Nephron (organoid): Measurements from ENCODE around the gene FMC1.
A peak's percentile ranks its signal among the peaks of the same experiment; 100 is the strongest.
"Not testable (repeated sequence)": the region's sequence is repeated elsewhere in the genome, so short reads cannot be mapped to it uniquely, and the experiment has no call there.

Experiments used
- H3K27ac Mint-ChIP-seq, 3 experiments: 2 replicates each; pipeline ENCODE4 v1.8.0; 2020; ENCODE audit warnings: mixed read lengths in 3 of 3, mild to moderate bottlenecking in 2 of 3, moderate library complexity in 1 of 3
- H3K27me3 Mint-ChIP-seq: 2 replicates; pipeline ENCODE4 v1.8.0; 2021; ENCODE audit warnings: low read depth, mild to moderate bottlenecking, moderate library complexity, mixed read lengths
- H3K36me3 Mint-ChIP-seq: 2 replicates; pipeline ENCODE4 v1.8.0; 2020; ENCODE audit warnings: low read depth, mixed read lengths
- H3K4me1 Mint-ChIP-seq: 2 replicates; pipeline ENCODE4 v1.8.0; 2020; ENCODE audit warnings: mixed read lengths
- H3K4me3 Mint-ChIP-seq, 3 experiments: 2 replicates each; pipeline ENCODE4 v1.8.0; 2020; ENCODE audit warnings: mild to moderate bottlenecking in 3 of 3, mixed read lengths in 3 of 3, moderate library complexity in 2 of 3
- H3K9me3 Mint-ChIP-seq: 2 replicates; pipeline ENCODE4 v1.8.0; 2020; ENCODE audit warnings: mixed read lengths
- CTCF ChIP-seq, 3 experiments: fragments of 200-600 bp; sonication (generic); IDR thresholded peaks; one replicate each; pipeline ENCODE4 v1.5.0; 2021; ENCODE audit warnings: antibody characterized with exemption in 3 of 3; ENCODE audit not compliant: unreplicated experiment in 3 of 3

FMC1 gene

DNA sequence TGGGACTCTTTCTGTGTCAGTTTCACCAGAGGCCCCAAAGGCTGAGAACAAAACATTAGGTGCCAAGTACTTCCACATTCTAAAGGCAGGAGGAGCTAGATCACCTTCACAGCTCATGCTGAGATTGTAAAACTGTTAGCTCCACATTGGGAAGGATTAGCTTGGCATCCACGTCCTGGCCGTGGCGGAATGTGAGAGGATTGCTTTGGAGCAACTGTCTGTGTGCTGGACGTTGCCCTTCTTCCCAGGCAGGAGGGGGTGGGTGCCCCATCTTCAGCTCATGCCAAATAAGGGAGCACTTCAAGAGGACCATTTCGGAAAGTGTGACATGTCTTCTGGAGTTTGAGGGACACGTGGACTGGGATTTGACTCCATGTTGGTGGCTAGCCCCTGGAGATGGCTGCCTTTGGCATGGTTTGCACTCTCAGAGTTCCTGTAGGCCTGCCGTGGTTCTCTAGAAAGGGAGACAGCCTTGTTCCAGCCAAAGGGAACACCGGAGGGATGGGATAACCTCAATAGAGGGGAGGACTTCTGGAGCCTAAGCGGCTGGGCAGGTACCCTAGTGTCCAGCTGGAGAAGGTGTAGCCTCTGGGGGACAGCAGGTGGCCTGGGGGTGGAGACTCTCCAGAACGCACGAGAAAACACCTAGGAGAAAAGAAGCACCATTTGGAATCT is 19.9 kb upstream of the FMC1 start:
- H3K9me3 Mint-ChIP-seq, result no peaks in the 10 kb centered on the region

GRCh38 chr7:139324709-139325108 is 16.4 kb upstream of the FMC1 start:
- not testable (repeated sequence) for H3K27me3 Mint-ChIP-seq, H3K36me3 Mint-ChIP-seq, H3K9me3 Mint-ChIP-seq, H3K4me3 Mint-ChIP-seq, H3K27ac Mint-ChIP-seq
- peaks cover 10% of the 10 kb centered on the region for H3K4me1 Mint-ChIP-seq

More for the DNA sequence above, 19.9 kb upstream of the FMC1 start:
- Mint-ChIP-seq H3K27ac (no peak overlapping the region), H3K4me1 (peaks cover 4% of the 10 kb centered on the region), H3K36me3 (no peaks in the 10 kb centered on the region), H3K27me3 (no peaks in the 10 kb centered on the region), H3K4me3 (no peak overlapping the region)
- TF ChIP-seq CTCF (IDR thresholded peaks at IDR 0.05; ENCODE audit: unreplicated experiment in 3 of 3), result peak; percentile 29 to 36 (median 31)

- H3K27me3 Mint-ChIP-seq, result peaks cover 4% of the 10 kb centered on the region
- TF ChIP-seq CTCF (IDR thresholded peaks at IDR 0.05; ENCODE audit: unreplicated experiment in 3 of 3), result no peak
- no peak overlapping the region for H3K4me3 Mint-ChIP-seq
- no peaks in the 10 kb centered on the region for H3K9me3 Mint-ChIP-seq
- H3K27ac Mint-ChIP-seq, result peak overlapping the region in 2 of 3 experiments; percentile 52 to 80
- peaks cover 9% of the 10 kb centered on the region for H3K4me1 Mint-ChIP-seq
- no peaks in the 10 kb centered on the region for H3K36me3 Mint-ChIP-seq
Measured at GRCh38 chr7:139328375-139328774, 12.8 kb upstream of the FMC1 start.

DNA sequence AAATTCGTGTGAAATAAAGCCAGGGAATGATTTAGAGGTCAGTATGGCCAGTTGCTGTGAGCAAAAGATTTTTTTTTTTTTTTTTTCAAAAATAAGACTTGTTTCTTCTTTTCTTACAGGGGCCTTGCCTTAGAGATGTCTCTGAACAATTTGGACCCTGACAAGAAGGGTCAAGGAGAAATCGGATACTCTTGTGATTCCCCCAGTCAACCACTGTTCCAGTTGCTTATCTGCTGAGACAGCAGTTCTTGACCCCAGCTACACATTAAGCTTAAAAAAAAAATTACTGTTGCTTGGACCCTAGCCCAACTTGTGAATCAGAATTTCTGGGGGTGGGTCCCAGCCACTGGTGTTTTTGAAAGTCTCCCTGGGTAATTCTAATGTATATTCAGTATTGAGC is 12.0 kb upstream of the FMC1 start:
- no peaks in the 10 kb centered on the region for H3K36me3 Mint-ChIP-seq
- H3K27me3 Mint-ChIP-seq, result peaks cover 4% of the 10 kb centered on the region
- no peak overlapping the region for H3K4me3 Mint-ChIP-seq
- H3K4me1 Mint-ChIP-seq, result peaks cover 9% of the 10 kb centered on the region
- no peaks in the 10 kb centered on the region for H3K9me3 Mint-ChIP-seq
- H3K27ac Mint-ChIP-seq, result peak overlapping the region in 2 of 3 experiments; percentile 40 to 80
- no peak for TF ChIP-seq CTCF (IDR thresholded peaks at IDR 0.05; ENCODE audit: unreplicated experiment in 3 of 3)

- H3K36me3 Mint-ChIP-seq, result no peaks in the 10 kb centered on the region
- H3K27me3 Mint-ChIP-seq, result peaks cover 4% of the 10 kb centered on the region
- TF ChIP-seq CTCF (IDR thresholded peaks at IDR 0.05; ENCODE audit: unreplicated experiment in 3 of 3), result no peak
- H3K4me3 Mint-ChIP-seq, result no peak overlapping the region
- no peak overlapping the region for H3K27ac Mint-ChIP-seq
- peaks cover 9% of the 10 kb centered on the region for H3K4me1 Mint-ChIP-seq
- no peaks in the 10 kb centered on the region for H3K9me3 Mint-ChIP-seq
Measured at GRCh38 chr7:139330333-139331030, 10.7 kb upstream of the FMC1 start.

- Mint-ChIP-seq H3K36me3 (no peaks in the 10 kb centered on the region), H3K27ac (no peak overlapping the region), H3K4me1 (peaks cover 9% of the 10 kb centered on the region), H3K4me3 (no peak overlapping the region), H3K27me3 (peaks cover 4% of the 10 kb centered on the region), H3K9me3 (no peaks in the 10 kb centered on the region)
- TF ChIP-seq CTCF (IDR thresholded peaks at IDR 0.05; ENCODE audit: unreplicated experiment in 3 of 3), result no peak
Measured at GRCh38 chr7:139332697-139333359, 8.3 kb upstream of the FMC1 start.

- H3K4me1 Mint-ChIP-seq, H3K27ac Mint-ChIP-seq, H3K36me3 Mint-ChIP-seq, H3K27me3 Mint-ChIP-seq, H3K9me3 Mint-ChIP-seq, H3K4me3 Mint-ChIP-seq: not testable (repeated sequence)
Measured at GRCh38 chr7:139333443-139333842, 7.7 kb upstream of the FMC1 start.
